SK-N-SH (cell line): ENCODE measurements around the gene AUTS2. TPM values are rescaled to one million over a fixed set of nuclear protein-coding genes. Genes with fewer than 3 reads are reported as not detected.

ENCODE experiments used
- CTCF ChIA-PET: fragments of 300-600, 350-600 bp; formaldehyde crosslinking; extraction: SDS; loops from one replicate; lab custom pipeline; 2021; lab: Yijun Ruan, JAX
- POLR2A ChIA-PET: fragments of 350-600 bp; sonication (Branson Sonifier 250); formaldehyde crosslinking; extraction: SDS; loops from one replicate; lab custom pipeline; 2020; ENCODE audit warnings: antibody characterized with exemption, inconsistent platforms; lab: Yijun Ruan, JAX
- DNase-seq: peaks from one replicate; pipeline ENCODE4 v3.0.0; 2012
- H2AFZ ChIP-seq: fragments of 200-600 bp; sonication (generic); 2 replicates; pipeline ENCODE4 v1.8.1; 2016; ENCODE audit warnings: antibody characterized with exemption, mild to moderate bottlenecking, low read depth
- H3F3A ChIP-seq: fragments of 200-600 bp; sonication (generic); replicated peaks from 2 replicates; pipeline ENCODE3; 2016; ENCODE audit warnings: antibody characterized with exemption, mild to moderate bottlenecking; ENCODE audit not compliant: insufficient read depth
- H3K27ac ChIP-seq, 2 experiments: fragments of 200-500 bp in 1 of 2; fragments of 200-600 bp in 1 of 2; sonication (Bioruptor generic) in 1 of 2; sonication (generic), shearing (Covaris generic) in 1 of 2; 2 replicates each; pipeline versions ENCODE4 v1.5.1 to v1.6.1; 2014 to 2016; ENCODE audit warnings: low read depth in 2 of 2, inconsistent platforms in 1 of 2, low read length in 1 of 2, mild to moderate bottlenecking in 1 of 2, mixed read lengths in 1 of 2
- H3K27me3 ChIP-seq: fragments of 200-600 bp; sonication (generic), shearing (Covaris generic); 2 replicates; pipeline ENCODE4 v1.6.1; 2016; ENCODE audit warnings: mixed run types; ENCODE audit not compliant: insufficient read depth
- H3K36me3 ChIP-seq, 2 experiments: fragments of 200-500 bp in 1 of 2; fragments of 200-600 bp in 1 of 2; sonication (Bioruptor generic) in 1 of 2; sonication (generic) in 1 of 2; replicated peaks in 1 of 2; 2 replicates each; pipeline versions ENCODE3 to v1.5.1; 2014 to 2016; ENCODE audit warnings: low read length in 1 of 2, mild to moderate bottlenecking in 1 of 2; ENCODE audit not compliant: insufficient read depth in 2 of 2, control insufficient read depth in 1 of 2
- H3K4me1 ChIP-seq, 2 experiments: fragments of 200-500 bp in 1 of 2; fragments of 200-600 bp in 1 of 2; sonication (Bioruptor generic) in 1 of 2; sonication (generic), shearing (Covaris generic) in 1 of 2; 2 replicates each; pipeline versions ENCODE4 v1.5.1 to v1.6.1; 2014 to 2016; ENCODE audit warnings: low read depth in 1 of 2, low read length in 1 of 2, mixed run types in 1 of 2; ENCODE audit not compliant: insufficient read depth in 2 of 2, control insufficient read depth in 1 of 2
- H3K4me2 ChIP-seq: fragments of 200-600 bp; sonication (generic), shearing (Covaris generic); 2 replicates; pipeline ENCODE4 v1.6.1; 2017; ENCODE audit warnings: mixed run types
- H3K4me3 ChIP-seq, 2 experiments: fragments of 200-500 bp in 1 of 2; fragments of 200-600 bp in 1 of 2; sonication (Bioruptor generic) in 1 of 2; sonication (generic), shearing (Covaris generic) in 1 of 2; 2 replicates each; pipeline versions ENCODE4 v1.5.1 to v1.8.1; 2014 to 2016; ENCODE audit warnings: low read depth in 2 of 2, inconsistent platforms in 1 of 2, low read length in 1 of 2, mild to moderate bottlenecking in 1 of 2, mixed read lengths in 1 of 2, moderate library complexity in 1 of 2
- H3K79me2 ChIP-seq: fragments of 200-600 bp; sonication (generic); 2 replicates; pipeline ENCODE4 v1.8.1; 2017; ENCODE audit warnings: mild to moderate bottlenecking; ENCODE audit not compliant: insufficient read depth
- H3K9ac ChIP-seq: fragments of 200-600 bp; sonication (generic); 2 replicates; pipeline ENCODE4 v1.6.1; 2017; ENCODE audit warnings: mixed run types
- H3K9me2 ChIP-seq: fragments of 200-600 bp; sonication (generic); 2 replicates; pipeline ENCODE4 v1.6.1; 2017; ENCODE audit warnings: mixed run types
- H3K9me3 ChIP-seq: fragments of 200-600 bp; sonication (generic); 2 replicates; pipeline ENCODE4 v1.6.1; 2017; ENCODE audit warnings: mixed run types, mild to moderate bottlenecking, moderate library complexity
- H4K20me1 ChIP-seq: fragments of 200-600 bp; sonication (generic); 2 replicates; pipeline ENCODE4 v1.6.1; 2017; ENCODE audit warnings: mild to moderate bottlenecking, mixed run types; ENCODE audit not compliant: insufficient read depth
- CHD2 ChIP-seq: fragments of 150-350 bp; IDR thresholded peaks from 2 replicates; pipeline ENCODE4 v1.6.1; 2018; ENCODE audit warnings: low read length; ENCODE audit not compliant: partially characterized antibody
- CTCF ChIP-seq: fragments of 200-600 bp; sonication (generic); IDR thresholded peaks from 2 replicates; pipeline ENCODE4 v1.6.1; 2017; ENCODE audit warnings: antibody characterized with exemption, mild to moderate bottlenecking, moderate library complexity
- ELF1 ChIP-seq: IDR thresholded peaks from 2 replicates; pipeline ENCODE4 v1.4.0; 2012
- EP300 ChIP-seq, 2 experiments: IDR thresholded peaks; 2 replicates each; pipeline versions ENCODE4 v1.4.0 to v1.6.1; 2012; ENCODE audit warnings: borderline replicate concordance in 1 of 2, low read depth in 1 of 2, low read length in 1 of 2
- EZH2phosphoT487 ChIP-seq: fragments of 200-600 bp; sonication (generic); IDR thresholded peaks from 2 replicates; pipeline ENCODE4 v1.6.1; 2017; ENCODE audit warnings: low read depth, mixed run types, mild to moderate bottlenecking, antibody characterized with exemption, moderate library complexity, borderline replicate concordance
- FOXJ3 ChIP-seq: sonication (generic); formaldehyde crosslinking; IDR thresholded peaks from 2 replicates; pipeline ENCODE4 v1.5.1; 2020; ENCODE audit warnings: mild to moderate bottlenecking, missing genetic modification reagents
- FOXM1 ChIP-seq: IDR thresholded peaks from 2 replicates; pipeline ENCODE4 v1.4.0; 2012; ENCODE audit warnings: low read depth, mild to moderate bottlenecking
- GABPA ChIP-seq: IDR thresholded peaks from 2 replicates; pipeline ENCODE4 v1.4.0; 2012; ENCODE audit warnings: low read depth, mild to moderate bottlenecking
- GATA2 ChIP-seq: sonication (generic); formaldehyde crosslinking; IDR thresholded peaks from 2 replicates; pipeline ENCODE4 v1.5.0; 2020; ENCODE audit warnings: mild to moderate bottlenecking, missing genetic modification reagents
- MEF2A ChIP-seq: IDR thresholded peaks from 2 replicates; pipeline ENCODE4 v1.4.0; 2012; ENCODE audit warnings: low read depth, borderline replicate concordance
- MXI1 ChIP-seq: IDR thresholded peaks from 2 replicates; pipeline ENCODE4 v1.6.1; 2012; ENCODE audit warnings: mild to moderate bottlenecking, low read depth, low read length, improper control_type of control experiment
- PBX3 ChIP-seq: IDR thresholded peaks from 2 replicates; pipeline ENCODE4; 2012
- POLR2AphosphoS5 ChIP-seq: IDR thresholded peaks from 2 replicates; pipeline ENCODE4 v1.6.1; 2012; ENCODE audit warnings: low read depth, low read length
- RAD21 ChIP-seq: IDR thresholded peaks from 2 replicates; pipeline ENCODE4 v1.6.1; 2012; ENCODE audit warnings: mild to moderate bottlenecking, low read length
- RFX5 ChIP-seq: IDR thresholded peaks from 2 replicates; pipeline ENCODE4 v1.6.1; 2012; ENCODE audit warnings: mild to moderate bottlenecking, improper control_type of control experiment, low read length
- TCF12 ChIP-seq: IDR thresholded peaks from 2 replicates; pipeline ENCODE4 v1.4.0; 2012
- TEAD4 ChIP-seq: IDR thresholded peaks from 2 replicates; pipeline ENCODE4 v1.4.0; 2012; ENCODE audit warnings: mild to moderate bottlenecking, borderline replicate concordance; ENCODE audit not compliant: insufficient read depth
- USF1 ChIP-seq: IDR thresholded peaks from 2 replicates; pipeline ENCODE4 v1.4.0; 2012; ENCODE audit warnings: low read depth, borderline replicate concordance
- USF2 ChIP-seq: fragments of 150-350 bp; IDR thresholded peaks from 2 replicates; pipeline ENCODE4 v1.6.1; 2017; ENCODE audit warnings: antibody characterized with exemption, low read length, low read depth, borderline replicate concordance
- ZBTB33 ChIP-seq: IDR thresholded peaks from 2 replicates; pipeline ENCODE4 v1.4.0; 2012; ENCODE audit warnings: low read depth, borderline replicate concordance
- WGBS: methylation state at CpG from one replicate; pipeline ENCODE4 v1.1.6; 2017; ENCODE audit warnings: low lambda C conversion rate; 5-methylcytosine and 5-hydroxymethylcytosine counted together
- polyA plus RNA-seq, 3 experiments: library from polyadenylated mRNA; depleted of rRNA; stranded (reverse); fragments of >200 nt; gene quantifications; 2 replicates each; pipeline ENCODE4 v1.2.3, GENCODE V29; 2012

Gene AUTS2
- polyA plus RNA-seq, 1 of the 3 experiments (the other 2 are of a cell fraction) = 15.6 TPM

- H3K9me2 ChIP-seq = no peaks in the 10 kb centered on the region
- no peak overlapping the region for H2AFZ ChIP-seq
- no peak overlapping the region for H3K27ac ChIP-seq
- no peak for TF ChIP-seq TCF12
- no peak for TF ChIP-seq FOXJ3 (CRISPR knock-in tag)
- no peak for TF ChIP-seq ELF1
- no peak for TF ChIP-seq TEAD4
- TF ChIP-seq MXI1 = no peak
- TF ChIP-seq EP300 (IDR thresholded peaks at IDR 0.05; ENCODE audit: borderline replicate concordance in 1 of 2, low read depth in 1 of 2, low read length in 1 of 2) = no peak
- no peak for TF ChIP-seq RAD21
- no peak for TF ChIP-seq GABPA
- no peak for TF ChIP-seq GATA2 (CRISPR knock-in tag)
- no peak for TF ChIP-seq EZH2phosphoT487
- TF ChIP-seq USF2 = no peak
- TF ChIP-seq MEF2A = no peak
- TF ChIP-seq CHD2 = no peak
- TF ChIP-seq FOXM1 = no peak
- TF ChIP-seq PBX3 = no peak
- TF ChIP-seq RFX5 = no peak
- no peak for TF ChIP-seq ZBTB33
- TF ChIP-seq POLR2AphosphoS5 = no peak
- no peak for TF ChIP-seq CTCF
- TF ChIP-seq USF1 = no peak
- H3K9me3 ChIP-seq = no peaks in the 10 kb centered on the region
- no peak overlapping the region for H3K4me3 ChIP-seq
- no peaks in the 10 kb centered on the region for H3K36me3 ChIP-seq
- ChIA-PET POLR2A (no interaction called here), CTCF (interaction anchor here (1.0 to 1.8 kb wide), 4 partner anchors 10 to 456 kb away, joined by 3 to 5 read pairs (median 4); no protein-coding TSS in a partner anchor)
- H3K79me2 ChIP-seq = no peaks in the 10 kb centered on the region
- WGBS = 81% methylated on average over 5 of the region's 5 CpGs
- H3K4me1 ChIP-seq = peaks cover 4 to 7% of the 10 kb centered on the region in 2 experiments; a peak in 2 of 4 replicates
- no peaks in the 10 kb centered on the region for H3K27me3 ChIP-seq
- no peak for DNase-seq
- no peaks in the 10 kb centered on the region for H4K20me1 ChIP-seq
- no peak overlapping the region for H3K4me2 ChIP-seq
- H3F3A ChIP-seq = no peaks in the 10 kb centered on the region
- H3K9ac ChIP-seq = no peak overlapping the region
These were observed 900.1 kb downstream of the AUTS2 start for GRCh38 chr7:70498232-70498992.
